Measurements from ENCODE around the gene GNB1. TPM values are rescaled to one million over a fixed set of nuclear protein-coding genes. Genes with fewer than 3 reads are reported as not detected.

Gene GNB1
- total and polyA plus RNA-seq, 2 donors (not counting 1 experiment from before 2014, with no cell fraction given), result 91.3 to 485 TPM

DNA sequence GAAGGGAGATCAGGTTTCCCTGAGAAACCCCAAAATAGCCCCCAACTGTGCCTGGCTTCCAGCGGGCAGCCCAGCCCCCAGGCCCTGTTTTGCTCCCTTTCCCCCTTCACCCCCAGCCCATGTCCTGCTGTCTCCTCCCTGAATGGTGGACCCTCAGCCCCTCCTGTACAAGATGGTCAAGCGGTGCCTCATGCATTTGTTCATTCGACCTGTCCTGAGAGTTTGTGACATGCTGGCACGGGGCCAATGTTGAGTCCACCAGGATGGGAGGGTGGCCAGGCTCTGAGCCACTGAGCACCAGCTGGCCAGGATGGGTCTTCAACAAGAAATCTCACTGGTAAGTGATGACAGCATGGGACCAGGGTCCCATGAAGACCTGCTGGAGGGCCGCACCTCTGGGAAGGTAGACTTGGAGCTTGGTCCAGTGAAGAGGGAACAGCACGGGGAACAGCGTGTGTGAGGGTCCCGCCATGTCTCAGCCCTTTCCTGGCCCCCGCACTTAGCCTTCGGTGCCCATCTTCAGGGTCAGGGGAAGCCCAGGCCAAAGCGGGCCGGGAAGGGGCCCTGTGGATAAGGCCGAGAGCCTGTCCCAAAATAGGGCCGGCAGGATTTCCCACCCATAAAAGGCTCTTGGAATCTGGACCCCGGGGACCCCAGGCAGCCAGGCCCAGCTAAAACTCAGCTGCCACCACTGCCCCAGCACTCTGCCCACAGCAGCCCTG, 24.2 kb upstream of the GNB1 start, which contains the start of gene CALML6:
CALML6 (plus strand) TSS at position 290 of the 722 bp plus-strand sequence; CDS start at position 311, 21 bp downstream.
- H3K36me3 ChIP-seq (ENCODE audit: control insufficient read depth, insufficient read depth, low read length), result no peaks in the 10 kb centered on the region
- no peaks in the 10 kb centered on the region for H4K20me1 ChIP-seq (ENCODE audit: control insufficient read depth, extremely low read depth, insufficient read depth, low read length)
- H3K9me3 ChIP-seq (ENCODE audit: control insufficient read depth, insufficient read depth, low read depth, low read length), result no peaks in the 10 kb centered on the region
- H3K27me3 ChIP-seq (ENCODE audit: control insufficient read depth, insufficient read depth, low read length), result peaks cover 4% of the 10 kb centered on the region
- no peak within 1 kb of the TSS for H3K9ac ChIP-seq (ENCODE audit: insufficient read depth, low read length)
- DNase-seq (ENCODE audit: low read depth in 2 of 2), result no peak
- no peak within 1 kb of the TSS for H2AFZ ChIP-seq (ENCODE audit: low read length)
- H3K4me2 ChIP-seq (ENCODE audit: extremely low read depth, insufficient read depth, low read length), result no peak within 1 kb of the TSS
- H3K79me2 ChIP-seq (ENCODE audit: control insufficient read depth, insufficient read depth, low read length), result no peaks in the 10 kb centered on the region
- no peak within 1 kb of the TSS for H3K4me3 ChIP-seq (replicated peaks in 1 of 4; ENCODE audit: control extremely low read depth in 1 of 4, insufficient read depth in 1 of 4, low read depth in 3 of 4, low read length in 4 of 4)
- no peak for TF ChIP-seq CTCF (conservative IDR thresholded peaks at IDR 0.05 in 1 of 2, IDR thresholded peaks at IDR 0.05 in 1 of 2; ENCODE audit: low read depth in 1 of 2, low read length in 2 of 2)
- no peak for TF ChIP-seq EZH2 (IDR thresholded peaks at IDR 0.05; ENCODE audit: low read length, missing control alignments)
- no peak within 1 kb of the TSS for H3K27ac ChIP-seq (ENCODE audit: insufficient read depth, low read length)
- peaks cover 6% of the 10 kb centered on the region for H3K4me1 ChIP-seq (ENCODE audit: control insufficient read depth, extremely low read depth, insufficient read depth, low read length)

DNA sequence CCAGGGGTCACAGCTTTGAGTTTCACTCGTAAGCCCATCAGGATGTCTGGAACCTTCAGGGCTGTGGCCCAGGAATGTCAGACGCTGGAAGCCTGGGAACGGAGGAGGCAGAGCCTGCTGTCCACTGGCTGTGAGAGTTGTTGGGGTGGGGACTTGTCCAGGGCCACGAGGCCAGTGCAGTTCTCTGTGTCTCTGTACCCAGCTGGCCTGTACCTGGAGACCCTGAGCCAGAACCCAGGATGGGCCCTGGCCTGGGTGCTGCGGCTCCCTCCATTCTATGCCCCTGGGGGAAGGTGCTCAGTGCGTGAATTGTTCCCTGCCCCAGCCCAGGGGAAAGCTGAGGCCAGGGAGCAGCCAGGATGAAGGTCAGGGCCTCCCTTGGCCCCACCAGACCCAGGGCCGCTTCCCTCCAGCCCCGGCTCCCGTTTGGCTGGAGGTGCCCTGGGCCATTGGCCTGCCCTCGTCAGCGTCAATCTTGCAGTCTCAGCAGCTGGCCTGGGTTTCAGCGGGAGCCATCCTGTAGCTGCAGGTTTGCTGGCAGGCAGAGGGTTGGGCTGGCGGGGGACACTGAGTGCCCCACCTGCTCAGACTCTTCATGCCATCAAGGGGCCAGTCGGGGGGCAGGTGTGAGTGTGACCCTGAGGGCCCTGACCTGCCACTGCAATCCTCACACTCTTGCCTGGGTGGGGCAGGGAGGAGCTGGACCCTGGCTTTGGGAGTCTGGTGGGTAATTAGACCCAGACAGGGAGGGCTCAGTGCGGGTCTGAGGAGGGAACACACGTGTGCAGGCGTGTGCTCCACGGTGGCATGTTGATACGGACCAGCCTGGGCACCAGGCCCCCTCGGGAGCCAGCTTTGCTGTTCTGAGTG, 23.4 kb upstream of the GNB1 start:
- H3K79me2 ChIP-seq (ENCODE audit: control insufficient read depth, insufficient read depth, low read length), result no peaks in the 10 kb centered on the region
- no peaks in the 10 kb centered on the region for H4K20me1 ChIP-seq (ENCODE audit: control insufficient read depth, extremely low read depth, insufficient read depth, low read length)
- H3K4me2 ChIP-seq (ENCODE audit: extremely low read depth, insufficient read depth, low read length), result no peak overlapping the region
- peaks cover 8% of the 10 kb centered on the region for H3K4me1 ChIP-seq (ENCODE audit: control insufficient read depth, extremely low read depth, insufficient read depth, low read length)
- no peak overlapping the region for H2AFZ ChIP-seq (ENCODE audit: low read length)
- no peak overlapping the region for H3K9ac ChIP-seq (ENCODE audit: insufficient read depth, low read length)
- DNase-seq (ENCODE audit: low read depth in 2 of 2), result no peak
- no peaks in the 10 kb centered on the region for H3K9me3 ChIP-seq (ENCODE audit: control insufficient read depth, insufficient read depth, low read depth, low read length)
- no peak overlapping the region for H3K27ac ChIP-seq (ENCODE audit: insufficient read depth, low read length)
- TF ChIP-seq EZH2 (IDR thresholded peaks at IDR 0.05; ENCODE audit: low read length, missing control alignments) (no peak), CTCF (conservative IDR thresholded peaks at IDR 0.05 in 1 of 2, IDR thresholded peaks at IDR 0.05 in 1 of 2; ENCODE audit: low read depth in 1 of 2, low read length in 2 of 2) (no peak)
- H3K27me3 ChIP-seq (ENCODE audit: control insufficient read depth, insufficient read depth, low read length), result peaks cover 4% of the 10 kb centered on the region
- no peak overlapping the region for H3K4me3 ChIP-seq (replicated peaks in 1 of 4; ENCODE audit: control extremely low read depth in 1 of 4, insufficient read depth in 1 of 4, low read depth in 3 of 4, low read length in 4 of 4)
- H3K36me3 ChIP-seq (ENCODE audit: control insufficient read depth, insufficient read depth, low read length), result no peaks in the 10 kb centered on the region

- no peak overlapping the region for H3K27ac ChIP-seq (ENCODE audit: insufficient read depth, low read length)
- no peak for DNase-seq (ENCODE audit: low read depth in 2 of 2)
- no peaks in the 10 kb centered on the region for H3K79me2 ChIP-seq (ENCODE audit: control insufficient read depth, insufficient read depth, low read length)
- no peaks in the 10 kb centered on the region for H3K27me3 ChIP-seq (ENCODE audit: control insufficient read depth, insufficient read depth, low read length)
- no peaks in the 10 kb centered on the region for H3K9me3 ChIP-seq (ENCODE audit: control insufficient read depth, insufficient read depth, low read depth, low read length)
- no peak overlapping the region for H2AFZ ChIP-seq (ENCODE audit: low read length)
- no peak overlapping the region for H3K9ac ChIP-seq (ENCODE audit: insufficient read depth, low read length)
- H3K4me1 ChIP-seq (ENCODE audit: control insufficient read depth, extremely low read depth, insufficient read depth, low read length), result peaks cover 2% of the 10 kb centered on the region
- H3K4me2 ChIP-seq (ENCODE audit: extremely low read depth, insufficient read depth, low read length), result no peak overlapping the region
- H4K20me1 ChIP-seq (ENCODE audit: control insufficient read depth, extremely low read depth, insufficient read depth, low read length), result no peaks in the 10 kb centered on the region
- no peaks in the 10 kb centered on the region for H3K36me3 ChIP-seq (ENCODE audit: control insufficient read depth, insufficient read depth, low read length)
- TF ChIP-seq CTCF (conservative IDR thresholded peaks at IDR 0.05 in 1 of 2, IDR thresholded peaks at IDR 0.05 in 1 of 2; ENCODE audit: low read depth in 1 of 2, low read length in 2 of 2) (no peak), EZH2 (IDR thresholded peaks at IDR 0.05; ENCODE audit: low read length, missing control alignments) (no peak)
- H3K4me3 ChIP-seq (replicated peaks in 1 of 4; ENCODE audit: control extremely low read depth in 1 of 4, insufficient read depth in 1 of 4, low read depth in 3 of 4, low read length in 4 of 4), result no peak overlapping the region
Observed at GRCh38 chr1:1911350-1912041, 20.6 kb upstream of the GNB1 start.
